Limb (tissue), 2 donors: Measurements from ENCODE around the gene CETP.
"Not testable (repeated sequence)": the region's sequence is repeated elsewhere in the genome, so short reads cannot be mapped to it uniquely, and the experiment has no call there.

Experiments
- DNase-seq, 2 donors: peaks; one replicate each; pipeline ENCODE4 v3.0.0-alpha.2; 2016; ENCODE audit errors: extremely low spot score in 2 of 2

Gene CETP

GRCh38 chr16:56956076-56956475, 5.7 kb upstream of the CETP start:
- no peak for DNase-seq

GRCh38 chr16:56956756-56957155, 5.0 kb upstream of the CETP start:
- no peak for DNase-seq

GRCh38 chr16:56960681-56961281, 969 bp upstream of the CETP start:
- DNase-seq, result no peak

- DNase-seq, result no peak
These were observed 364 bp upstream of the CETP start for GRCh38 chr16:56961386-56961785.

- DNase-seq, result peak; percentile 54 to 81
These were observed 2.7 kb downstream of the CETP start for GRCh38 chr16:56964243-56965148.

- DNase-seq, result no peak
These were observed 3.7 kb downstream of the CETP start for GRCh38 chr16:56965149-56966092.

- no peak for DNase-seq
These were observed 4.3 kb downstream of the CETP start for GRCh38 chr16:56966093-56966475.

GRCh38 chr16:56967733-56968132, 6.0 kb downstream of the CETP start:
- DNase-seq, result no peak

GRCh38 chr16:56969769-56970168, 8.0 kb downstream of the CETP start:
- DNase-seq, result no peak

GRCh38 chr16:56970934-56971767, 9.4 kb downstream of the CETP start:
- no peak for DNase-seq

- DNase-seq, result no peak
These were observed 10.0 kb downstream of the CETP start for GRCh38 chr16:56971768-56972043.

GRCh38 chr16:56972403-56973293, 10.9 kb downstream of the CETP start:
- DNase-seq, result no peak

- no peak for DNase-seq
These were observed 11.5 kb downstream of the CETP start for GRCh38 chr16:56973294-56973689.

- DNase-seq, result not testable (repeated sequence)
These were observed 12.1 kb downstream of the CETP start for GRCh38 chr16:56973899-56974298.

- DNase-seq, result no peak
These were observed 13.0 kb downstream of the CETP start for GRCh38 chr16:56974549-56975300.

- DNase-seq, result no peak
These were observed 14.0 kb downstream of the CETP start for GRCh38 chr16:56975714-56976113.

GRCh38 chr16:56977216-56977615, 15.5 kb downstream of the CETP start:
- DNase-seq, result no peak

GRCh38 chr16:56977823-56978430, 16.2 kb downstream of the CETP start:
- no peak for DNase-seq

- DNase-seq, result no peak
These were observed 18.4 kb downstream of the CETP start for GRCh38 chr16:56980201-56980535.
